HG03175 (cell line): ENCODE measurements around the gene DNAJC30.

Experiments used
- ATAC-seq: cut with Tn5 transposase; IDR thresholded peaks from one replicate; pipeline ENCODE4 v1.9.1; 2021; ENCODE audit warnings: mild to moderate bottlenecking, moderate library complexity; ENCODE audit not compliant: unreplicated experiment

DNAJC30 gene

DNA sequence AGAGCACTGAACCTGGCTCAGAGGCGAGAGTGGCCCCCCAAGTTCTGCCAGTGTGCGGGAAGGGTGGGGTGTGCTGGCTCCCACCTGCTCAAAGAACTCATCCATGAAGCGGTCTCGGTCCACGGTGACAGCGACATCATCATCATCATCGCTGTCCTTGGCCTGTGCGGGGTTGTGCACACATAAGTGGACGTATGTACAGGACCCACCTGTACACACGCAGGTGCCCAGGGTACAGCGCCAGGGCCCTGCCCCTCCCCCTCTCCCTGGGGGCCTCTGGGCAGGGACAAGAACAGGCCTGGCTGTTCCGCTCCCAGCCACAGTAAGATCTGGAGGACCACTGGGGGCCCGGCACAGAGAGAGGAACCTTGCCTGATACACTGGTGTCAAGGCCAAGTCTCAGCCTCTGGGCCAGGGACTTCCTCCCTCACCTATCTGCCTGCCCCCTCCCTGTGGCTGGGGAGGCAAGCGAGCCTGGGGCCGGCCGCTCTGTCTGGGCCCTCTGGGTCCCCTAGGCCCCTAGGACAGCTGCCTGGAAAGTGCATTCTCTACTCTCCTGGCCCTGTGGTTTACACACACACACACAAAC lies 25.8 kb upstream of the DNAJC30 start:
- ATAC-seq: no peak

DNA sequence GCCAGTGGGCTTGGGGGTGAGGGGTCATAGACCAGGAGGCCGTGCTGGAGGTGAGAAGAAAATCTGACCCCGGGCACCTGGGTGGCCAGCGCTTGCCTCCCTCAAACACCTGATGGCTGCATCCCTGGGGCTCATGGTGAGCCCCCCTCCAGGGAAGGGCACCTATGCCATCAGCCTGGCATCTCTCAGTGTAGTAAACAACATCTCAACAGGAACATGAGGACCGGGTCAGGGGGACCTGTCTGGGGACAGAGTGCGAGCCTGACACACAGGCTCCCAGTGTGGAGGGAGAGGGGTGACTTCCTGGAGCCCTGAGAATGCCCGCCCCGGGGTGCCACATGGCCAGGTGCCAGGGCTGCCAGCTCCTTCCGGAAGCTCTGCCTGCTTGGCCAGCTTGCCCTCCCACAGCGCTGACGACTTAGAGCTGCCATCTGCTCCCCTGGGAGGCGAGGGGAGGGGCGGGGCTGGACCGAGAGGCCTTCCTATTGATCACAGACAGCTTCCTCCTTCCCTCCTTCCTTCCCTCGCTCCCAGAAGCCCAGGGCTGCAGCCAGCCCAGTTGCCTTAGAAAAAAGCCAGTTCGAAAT lies 23.9 kb upstream of the DNAJC30 start:
- no peak for ATAC-seq

- no peak for ATAC-seq
These were observed 23.1 kb upstream of the DNAJC30 start for GRCh38 chr7:73706126-73707044.

- no peak for ATAC-seq
These were observed 22.3 kb upstream of the DNAJC30 start for GRCh38 chr7:73705551-73705920.

DNA sequence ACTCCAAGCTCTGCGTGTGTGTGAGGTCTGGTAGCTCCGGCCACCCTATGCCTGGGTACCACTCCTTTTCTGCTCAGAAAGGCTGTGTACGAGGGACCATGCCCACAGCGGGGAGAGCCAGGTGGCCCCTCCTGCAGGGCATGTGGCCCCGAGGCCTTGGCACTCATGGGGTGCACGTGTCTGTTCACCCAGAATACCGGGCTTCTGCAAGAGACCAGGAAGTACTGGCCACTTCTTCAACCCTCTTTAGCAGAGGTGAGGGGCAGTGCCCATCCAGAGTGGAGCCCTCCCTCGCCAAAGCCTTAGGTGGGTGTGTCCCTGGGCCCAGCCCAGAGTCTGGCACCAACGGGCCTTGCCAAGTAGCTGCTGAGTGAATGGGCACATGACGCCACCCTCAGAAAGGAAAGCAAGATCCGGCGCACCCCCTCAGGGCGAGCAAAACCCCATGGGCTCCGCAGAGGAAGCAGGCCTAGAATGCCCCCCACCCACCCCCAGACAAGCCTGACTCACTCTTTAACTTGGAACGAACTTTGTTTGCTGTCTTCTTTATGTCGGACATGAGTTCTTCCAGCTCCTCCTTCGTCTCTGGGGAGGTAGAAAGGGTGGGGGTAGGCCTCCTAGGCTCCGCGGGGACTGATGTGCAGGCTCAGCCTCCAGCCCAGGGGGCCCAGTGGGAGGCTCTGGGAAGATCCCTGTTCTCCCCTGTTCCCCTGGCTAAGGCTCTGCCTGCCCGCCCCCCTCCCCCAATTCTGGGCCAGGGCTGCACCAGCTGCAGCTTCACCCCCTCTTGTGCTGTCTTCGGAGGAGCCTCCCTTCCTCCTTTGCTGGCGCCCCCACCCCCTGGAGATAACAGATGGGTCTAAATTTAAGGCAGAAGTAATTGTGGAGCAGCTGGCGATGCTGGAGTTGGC lies 21.6 kb upstream of the DNAJC30 start:
- ATAC-seq: no peak

DNA sequence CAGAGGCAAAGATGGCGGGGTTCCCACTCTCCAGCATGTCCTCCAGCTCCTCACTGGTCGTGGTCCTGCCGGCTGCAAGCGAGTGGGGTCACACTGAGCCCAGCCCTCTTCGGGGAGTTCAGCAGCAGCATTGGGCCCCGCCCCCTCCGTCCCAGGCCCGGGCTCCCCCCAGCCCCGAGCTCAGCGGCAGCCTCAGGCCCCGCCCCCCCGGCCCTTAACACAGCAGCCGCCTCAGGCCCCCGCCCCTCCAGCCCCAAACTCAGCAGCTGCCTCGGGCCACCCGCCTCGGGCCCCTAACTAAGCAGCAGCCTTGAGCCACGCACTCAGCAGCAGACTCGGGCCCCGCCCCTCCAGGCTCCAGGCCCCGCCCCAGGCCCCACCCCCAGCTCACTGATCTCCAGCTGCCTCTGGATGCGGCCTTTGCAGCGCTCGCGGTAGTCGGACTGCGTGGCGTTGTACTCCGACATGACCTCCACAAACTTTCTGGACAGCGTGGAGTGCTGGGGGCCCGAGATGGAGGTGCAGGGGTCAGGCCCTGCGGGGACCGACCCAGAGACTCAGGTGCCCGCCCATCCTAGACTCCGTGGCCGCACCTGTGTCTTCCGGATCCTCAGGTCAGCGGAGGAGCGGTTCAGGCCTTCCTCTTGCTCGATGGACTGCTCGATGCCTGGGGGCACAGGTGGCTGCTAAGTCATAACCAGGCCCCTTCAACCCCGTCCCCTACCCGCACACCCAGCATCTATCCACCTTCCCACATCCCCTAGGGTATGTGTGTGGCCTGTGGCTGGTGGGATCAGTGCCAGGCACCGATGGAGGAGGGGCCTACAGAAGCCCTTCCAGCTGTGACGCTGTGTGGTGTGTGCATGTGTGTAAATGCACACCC lies 20.7 kb upstream of the DNAJC30 start:
- ATAC-seq: no peak

GRCh38 chr7:73703225-73703624 lies 20.0 kb upstream of the DNAJC30 start:
- ATAC-seq: no peak

DNA sequence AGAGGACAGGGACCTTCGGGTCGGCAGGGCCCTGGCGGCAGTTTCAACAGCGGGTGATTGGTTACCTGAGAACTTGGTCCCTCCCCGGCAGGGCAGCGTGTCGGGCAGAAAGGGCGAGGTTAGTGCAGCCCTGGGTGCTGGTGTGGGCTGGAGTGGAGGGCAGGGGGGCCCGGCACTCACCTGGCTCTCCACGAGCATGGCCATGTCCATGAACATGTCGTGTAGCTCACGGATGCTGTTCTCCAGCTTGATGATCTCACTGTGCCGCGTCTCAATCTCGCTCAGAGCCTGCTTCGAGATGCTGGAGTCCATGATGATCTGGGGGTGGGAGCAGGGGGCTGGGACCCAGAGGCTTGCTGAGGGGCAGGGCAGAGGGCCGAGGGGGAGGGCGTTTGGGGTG lies 19.4 kb upstream of the DNAJC30 start:
- ATAC-seq: no peak

GRCh38 chr7:73702226-73702625 lies 19.0 kb upstream of the DNAJC30 start:
- no peak for ATAC-seq

GRCh38 chr7:73701357-73701995 lies 18.2 kb upstream of the DNAJC30 start:
- no peak for ATAC-seq

GRCh38 chr7:73700581-73701134 lies 17.4 kb upstream of the DNAJC30 start:
- no peak for ATAC-seq

- no peak for ATAC-seq
These were observed 16.8 kb upstream of the DNAJC30 start for GRCh38 chr7:73700069-73700423.

DNA sequence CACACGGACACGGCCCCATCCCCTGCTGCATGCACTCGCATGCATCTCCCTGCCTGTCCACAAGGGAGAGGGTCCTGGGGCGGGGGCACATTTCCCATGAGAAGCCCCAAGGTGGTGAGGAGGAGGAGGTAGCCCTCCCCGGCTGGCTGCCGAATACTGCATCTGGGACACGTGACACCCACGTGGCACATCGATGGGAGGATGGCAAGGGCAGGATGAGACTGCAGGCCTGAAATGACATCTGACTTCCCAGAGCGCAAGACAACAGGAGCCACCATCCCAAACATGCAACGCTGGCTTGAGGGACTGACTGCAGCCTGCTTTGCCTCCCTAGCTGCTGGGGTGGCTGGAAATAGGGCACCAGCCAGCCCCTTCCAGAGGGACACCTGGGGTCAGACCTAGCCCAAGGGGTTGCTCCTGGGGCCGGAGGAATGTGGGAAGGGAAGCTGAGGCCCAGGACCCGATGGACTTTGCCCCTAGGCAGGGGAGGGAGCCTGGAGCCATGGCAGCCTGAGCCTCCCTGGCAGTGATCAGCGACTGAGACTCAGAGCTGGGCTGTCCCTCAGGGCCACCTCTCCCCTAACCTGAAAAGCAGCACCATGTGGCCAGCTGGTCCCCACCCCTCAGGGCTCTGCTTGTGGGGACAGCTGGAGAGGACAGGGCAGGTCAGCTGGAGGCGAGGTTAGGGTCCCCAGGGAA lies 16.3 kb upstream of the DNAJC30 start:
- no peak for ATAC-seq

DNA sequence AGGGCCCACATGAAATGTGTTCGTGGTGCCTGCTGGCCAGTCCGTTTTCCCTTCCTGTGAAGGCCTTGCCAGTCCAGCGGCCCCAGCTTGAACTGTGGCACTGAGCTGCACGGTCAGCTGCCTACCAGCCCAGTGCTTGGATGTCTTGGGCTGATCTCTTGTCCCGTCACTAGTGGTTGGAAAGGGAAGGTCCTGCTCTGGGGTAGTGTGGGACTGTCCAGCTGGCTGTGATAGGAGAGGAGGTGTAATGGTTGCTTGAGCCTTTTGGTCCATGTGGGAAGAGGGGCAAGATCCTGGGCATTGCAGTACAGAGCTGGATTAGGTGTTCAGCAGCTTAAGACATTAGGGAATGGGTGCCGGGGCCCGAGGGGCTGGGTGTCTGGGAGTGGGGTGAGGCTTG lies 15.2 kb upstream of the DNAJC30 start:
- no peak for ATAC-seq

GRCh38 chr7:73696372-73696771 lies 13.1 kb upstream of the DNAJC30 start:
- no peak for ATAC-seq

GRCh38 chr7:73690646-73691045 lies 7.4 kb upstream of the DNAJC30 start:
- no peak for ATAC-seq

GRCh38 chr7:73688288-73688687 lies 5.0 kb upstream of the DNAJC30 start:
- no peak for ATAC-seq

GRCh38 chr7:73685311-73685710 lies 2.1 kb upstream of the DNAJC30 start:
- no peak for ATAC-seq
